GM12891 (cell line): Measurements from ENCODE around the gene RAP2A.

Source experiments
- PAX5 ChIP-seq: IDR thresholded peaks from 2 replicates; pipeline ENCODE4 v1.6.1; 2011; ENCODE audit warnings: low read length, moderate library complexity, mild to moderate bottlenecking; ENCODE audit not compliant: insufficient read depth, severe bottlenecking
- POLR2A ChIP-seq: IDR thresholded peaks from 2 replicates; pipeline ENCODE4 v1.6.1; 2011; ENCODE audit warnings: low read depth, low read length, control low read depth
- POLR2AphosphoS5 ChIP-seq: IDR thresholded peaks from 2 replicates; pipeline ENCODE4 v1.6.1; 2011; ENCODE audit warnings: low read depth, low read length, control low read depth

DNA sequence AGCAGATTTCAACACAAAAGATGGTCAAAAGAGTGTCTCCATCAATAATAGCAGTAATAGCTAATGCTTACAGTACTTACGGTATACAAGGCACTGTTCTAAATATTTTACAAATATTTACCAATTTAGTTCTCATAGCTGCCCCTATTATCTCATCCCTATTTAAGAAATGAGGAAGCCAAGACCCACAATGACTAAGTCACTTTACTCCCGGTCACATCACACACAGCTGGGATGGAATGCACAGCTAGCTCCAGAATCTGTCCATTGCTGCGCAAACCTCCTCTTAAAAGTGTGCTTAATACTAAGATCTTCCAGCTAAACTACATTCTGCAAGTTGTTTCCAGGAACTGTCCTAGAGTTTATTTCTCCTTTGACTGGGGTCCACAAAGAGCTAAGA is 63.4 kb downstream of the RAP2A start:
- TF ChIP-seq POLR2AphosphoS5 (no peak), PAX5 (no peak), POLR2A (no peak)
